Measurements from ENCODE around the gene TMPRSS7. TPM values are rescaled to one million over a fixed set of nuclear protein-coding genes. Genes with fewer than 3 reads are reported as not detected.

TMPRSS7 gene
- polyA plus RNA-seq, 1 donor from 2014 or later: 0.52 TPM

DNA sequence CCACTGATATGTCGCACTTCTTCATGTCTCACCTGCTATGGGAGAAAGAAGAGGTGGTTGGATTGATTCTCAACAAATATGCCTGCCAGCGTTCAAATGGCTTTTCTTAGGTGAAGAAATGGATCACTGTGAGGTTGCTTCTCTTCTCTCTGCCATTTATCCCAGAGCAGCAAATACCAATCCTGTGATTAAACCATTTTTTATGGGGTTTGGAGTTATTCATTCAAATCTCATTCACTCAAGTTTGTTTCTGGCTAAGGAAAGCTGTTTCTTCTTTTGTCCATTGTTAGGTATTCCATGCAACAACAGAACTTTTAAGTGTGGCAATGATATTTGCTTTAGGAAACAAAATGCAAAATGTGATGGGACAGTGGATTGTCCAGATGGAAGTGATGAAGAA lies 39.5 kb downstream of the TMPRSS7 start:
- H3K4me3 ChIP-seq (ENCODE audit: low read length): no peak overlapping the region
- no peaks in the 10 kb centered on the region for H3K9me2 ChIP-seq (ENCODE audit: insufficient read depth, low read length)
- H3K36me3 ChIP-seq (ENCODE audit: insufficient read depth, low read length): no peaks in the 10 kb centered on the region
- H3K9ac ChIP-seq (ENCODE audit: low read length): no peak overlapping the region
- H3K27ac ChIP-seq (ENCODE audit: low read length): no peak overlapping the region
- no peak overlapping the region for H3K4me2 ChIP-seq (ENCODE audit: low read length)
- H2AFZ ChIP-seq (ENCODE audit: low read depth, low read length): no peak overlapping the region
- no peaks in the 10 kb centered on the region for H3K79me2 ChIP-seq (replicated peaks; ENCODE audit: insufficient read depth, low read length)
- no peaks in the 10 kb centered on the region for H3F3A ChIP-seq (ENCODE audit: insufficient read depth, low read length, poor library complexity, severe bottlenecking)
- no peak for TF ChIP-seq EP300 (conservative IDR thresholded peaks at IDR 0.05; ENCODE audit: poor library complexity, severe bottlenecking)
- TF ChIP-seq SMC3 (conservative IDR thresholded peaks at IDR 0.05; ENCODE audit: poor library complexity): no peak
- TF ChIP-seq TAF1 (IDR thresholded peaks at IDR 0.05; ENCODE audit: low read depth): no peak
- no peak for TF ChIP-seq POLR2AphosphoS5 (IDR thresholded peaks at IDR 0.05)
- TF ChIP-seq EZH2 (IDR thresholded peaks at IDR 0.05; ENCODE audit: borderline replicate concordance, insufficient read depth, low read length, poor library complexity, severe bottlenecking): no peak
- H4K20me1 ChIP-seq (ENCODE audit: insufficient read depth): no peaks in the 10 kb centered on the region
- no peaks in the 10 kb centered on the region for H3K9me3 ChIP-seq (ENCODE audit: low read length)
- H3K27me3 ChIP-seq (ENCODE audit: insufficient read depth, low read depth, low read length): no peaks in the 10 kb centered on the region

DNA sequence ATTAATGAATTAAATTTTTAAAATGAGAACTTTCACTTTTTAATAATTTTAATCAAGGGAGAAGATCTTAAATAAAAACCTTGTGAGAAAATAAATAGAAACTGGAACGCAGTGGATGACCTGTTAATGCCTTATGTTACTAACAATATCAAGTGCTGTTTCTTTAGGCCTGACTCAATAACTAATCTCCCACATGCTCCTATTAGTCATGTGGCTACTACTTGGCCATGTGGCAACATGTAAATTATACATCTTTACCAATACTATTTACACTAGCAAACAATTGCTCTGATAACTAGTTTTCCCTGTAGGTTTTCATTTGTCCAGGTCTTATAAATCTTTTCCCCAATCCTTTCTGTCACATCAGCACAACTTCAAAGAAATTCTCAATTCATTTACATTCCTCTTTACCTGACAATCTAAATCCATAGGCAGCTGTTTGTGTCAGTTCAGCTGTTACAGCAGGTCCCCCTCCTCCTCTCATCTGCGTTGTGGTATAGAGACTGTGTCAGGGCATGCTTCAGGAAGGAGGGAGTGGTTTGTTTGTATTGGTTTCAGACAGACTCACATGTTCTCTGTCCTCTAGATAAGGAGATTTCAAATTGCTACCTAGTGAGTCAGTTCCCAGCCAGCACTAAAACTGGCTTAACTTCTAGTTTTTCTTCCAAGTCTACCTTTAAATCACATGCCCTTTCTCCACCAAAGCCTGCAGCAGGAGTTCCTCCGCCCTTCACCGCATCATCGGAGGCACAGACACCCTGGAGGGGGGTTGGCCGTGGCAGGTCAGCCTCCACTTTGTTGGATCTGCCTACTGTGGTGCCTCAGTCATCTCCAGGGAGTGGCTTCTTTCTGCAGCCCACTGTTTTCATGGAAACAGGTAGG lies 40.3 kb downstream of the TMPRSS7 start:
- Histone ChIP-seq H4K20me1 (ENCODE audit: insufficient read depth) (no peaks in the 10 kb centered on the region), H3K4me3 (ENCODE audit: low read length) (no peak overlapping the region), H3K36me3 (ENCODE audit: insufficient read depth, low read length) (no peaks in the 10 kb centered on the region), H3K27ac (ENCODE audit: low read length) (no peak overlapping the region), H3K9me3 (ENCODE audit: low read length) (no peaks in the 10 kb centered on the region), H3K4me2 (ENCODE audit: low read length) (no peak overlapping the region), H3K9me2 (ENCODE audit: insufficient read depth, low read length) (no peaks in the 10 kb centered on the region), H2AFZ (ENCODE audit: low read depth, low read length) (no peak overlapping the region), H3K79me2 (replicated peaks; ENCODE audit: insufficient read depth, low read length) (no peaks in the 10 kb centered on the region), H3K27me3 (ENCODE audit: insufficient read depth, low read depth, low read length) (no peaks in the 10 kb centered on the region), H3F3A (ENCODE audit: insufficient read depth, low read length, poor library complexity, severe bottlenecking) (no peaks in the 10 kb centered on the region), H3K9ac (ENCODE audit: low read length) (no peak overlapping the region)
- no peak for TF ChIP-seq RAD21 (conservative IDR thresholded peaks at IDR 0.05)
- no peak for TF ChIP-seq MXI1 (conservative IDR thresholded peaks at IDR 0.05; ENCODE audit: poor library complexity, severe bottlenecking)
- TF ChIP-seq, protein P1, sequence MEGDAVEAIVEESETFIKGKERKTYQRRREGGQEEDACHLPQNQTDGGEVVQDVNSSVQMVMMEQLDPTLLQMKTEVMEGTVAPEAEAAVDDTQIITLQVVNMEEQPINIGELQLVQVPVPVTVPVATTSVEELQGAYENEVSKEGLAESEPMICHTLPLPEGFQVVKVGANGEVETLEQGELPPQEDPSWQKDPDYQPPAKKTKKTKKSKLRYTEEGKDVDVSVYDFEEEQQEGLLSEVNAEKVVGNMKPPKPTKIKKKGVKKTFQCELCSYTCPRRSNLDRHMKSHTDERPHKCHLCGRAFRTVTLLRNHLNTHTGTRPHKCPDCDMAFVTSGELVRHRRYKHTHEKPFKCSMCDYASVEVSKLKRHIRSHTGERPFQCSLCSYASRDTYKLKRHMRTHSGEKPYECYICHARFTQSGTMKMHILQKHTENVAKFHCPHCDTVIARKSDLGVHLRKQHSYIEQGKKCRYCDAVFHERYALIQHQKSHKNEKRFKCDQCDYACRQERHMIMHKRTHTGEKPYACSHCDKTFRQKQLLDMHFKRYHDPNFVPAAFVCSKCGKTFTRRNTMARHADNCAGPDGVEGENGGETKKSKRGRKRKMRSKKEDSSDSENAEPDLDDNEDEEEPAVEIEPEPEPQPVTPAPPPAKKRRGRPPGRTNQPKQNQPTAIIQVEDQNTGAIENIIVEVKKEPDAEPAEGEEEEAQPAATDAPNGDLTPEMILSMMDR (IDR thresholded peaks at IDR 0.05; ENCODE audit: poor library complexity, severe bottlenecking): no peak
- no peak for TF ChIP-seq TAF1 (IDR thresholded peaks at IDR 0.05; ENCODE audit: low read depth)
- TF ChIP-seq, protein P2, sequence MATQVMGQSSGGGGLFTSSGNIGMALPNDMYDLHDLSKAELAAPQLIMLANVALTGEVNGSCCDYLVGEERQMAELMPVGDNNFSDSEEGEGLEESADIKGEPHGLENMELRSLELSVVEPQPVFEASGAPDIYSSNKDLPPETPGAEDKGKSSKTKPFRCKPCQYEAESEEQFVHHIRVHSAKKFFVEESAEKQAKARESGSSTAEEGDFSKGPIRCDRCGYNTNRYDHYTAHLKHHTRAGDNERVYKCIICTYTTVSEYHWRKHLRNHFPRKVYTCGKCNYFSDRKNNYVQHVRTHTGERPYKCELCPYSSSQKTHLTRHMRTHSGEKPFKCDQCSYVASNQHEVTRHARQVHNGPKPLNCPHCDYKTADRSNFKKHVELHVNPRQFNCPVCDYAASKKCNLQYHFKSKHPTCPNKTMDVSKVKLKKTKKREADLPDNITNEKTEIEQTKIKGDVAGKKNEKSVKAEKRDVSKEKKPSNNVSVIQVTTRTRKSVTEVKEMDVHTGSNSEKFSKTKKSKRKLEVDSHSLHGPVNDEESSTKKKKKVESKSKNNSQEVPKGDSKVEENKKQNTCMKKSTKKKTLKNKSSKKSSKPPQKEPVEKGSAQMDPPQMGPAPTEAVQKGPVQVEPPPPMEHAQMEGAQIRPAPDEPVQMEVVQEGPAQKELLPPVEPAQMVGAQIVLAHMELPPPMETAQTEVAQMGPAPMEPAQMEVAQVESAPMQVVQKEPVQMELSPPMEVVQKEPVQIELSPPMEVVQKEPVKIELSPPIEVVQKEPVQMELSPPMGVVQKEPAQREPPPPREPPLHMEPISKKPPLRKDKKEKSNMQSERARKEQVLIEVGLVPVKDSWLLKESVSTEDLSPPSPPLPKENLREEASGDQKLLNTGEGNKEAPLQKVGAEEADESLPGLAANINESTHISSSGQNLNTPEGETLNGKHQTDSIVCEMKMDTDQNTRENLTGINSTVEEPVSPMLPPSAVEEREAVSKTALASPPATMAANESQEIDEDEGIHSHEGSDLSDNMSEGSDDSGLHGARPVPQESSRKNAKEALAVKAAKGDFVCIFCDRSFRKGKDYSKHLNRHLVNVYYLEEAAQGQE (IDR thresholded peaks at IDR 0.05; ENCODE audit: borderline replicate concordance): no peak
- no peak for TF ChIP-seq POLR2AphosphoS5 (IDR thresholded peaks at IDR 0.05)
- TF ChIP-seq SMC3 (conservative IDR thresholded peaks at IDR 0.05; ENCODE audit: poor library complexity): no peak
- no peak for TF ChIP-seq EZH2 (IDR thresholded peaks at IDR 0.05; ENCODE audit: borderline replicate concordance, insufficient read depth, low read length, poor library complexity, severe bottlenecking)
- no peak for TF ChIP-seq EP300 (conservative IDR thresholded peaks at IDR 0.05; ENCODE audit: poor library complexity, severe bottlenecking)
